ENCODE measurements around the gene RNF150.
A peak's percentile ranks its signal among the peaks of the same experiment; 100 is the strongest.
"Not testable (repeated sequence)": the region's sequence is repeated elsewhere in the genome, so short reads cannot be mapped to it uniquely, and the experiment has no call there.

The RNF150 gene

DNA sequence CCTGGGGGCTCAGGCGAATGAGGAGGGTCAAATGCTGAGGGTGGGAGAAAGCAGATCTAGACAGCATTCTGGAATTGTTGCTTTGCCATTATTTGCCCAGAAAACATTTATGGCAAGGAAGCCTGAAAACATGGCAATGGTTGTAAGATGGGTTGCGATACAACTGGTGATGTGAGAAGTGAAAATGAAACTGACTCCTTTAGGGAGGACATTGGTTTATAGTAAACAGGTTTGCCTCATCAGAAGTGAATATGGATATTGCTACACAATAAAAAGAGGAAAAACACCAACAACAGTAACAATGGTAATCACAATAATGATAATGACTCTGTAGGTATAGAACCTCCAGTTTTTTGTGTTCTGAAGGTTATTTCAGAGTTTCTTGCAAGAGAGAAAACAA is 270.1 kb downstream of the RNF150 start:
- no peak for DNase-seq (ENCODE audit: low read depth)

DNA sequence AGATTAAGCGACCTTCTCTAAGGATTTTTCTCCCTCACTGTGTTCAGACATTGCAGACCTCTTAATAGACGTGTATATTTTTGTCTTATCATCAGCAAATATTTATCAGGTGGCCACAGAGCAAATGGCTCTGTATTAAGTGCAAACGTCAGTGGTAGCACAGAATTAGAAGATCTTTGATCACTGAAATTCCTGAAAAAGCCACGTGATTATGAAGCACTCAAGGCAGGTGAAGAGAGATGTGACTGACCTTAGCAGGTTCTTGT is 271.2 kb downstream of the RNF150 start:
- no peak for DNase-seq (ENCODE audit: low read depth)

- peak; percentile 20 for DNase-seq (ENCODE audit: low read depth)
Measured at GRCh38 chr4:140861359-140862176, 271.7 kb downstream of the RNF150 start.

DNA sequence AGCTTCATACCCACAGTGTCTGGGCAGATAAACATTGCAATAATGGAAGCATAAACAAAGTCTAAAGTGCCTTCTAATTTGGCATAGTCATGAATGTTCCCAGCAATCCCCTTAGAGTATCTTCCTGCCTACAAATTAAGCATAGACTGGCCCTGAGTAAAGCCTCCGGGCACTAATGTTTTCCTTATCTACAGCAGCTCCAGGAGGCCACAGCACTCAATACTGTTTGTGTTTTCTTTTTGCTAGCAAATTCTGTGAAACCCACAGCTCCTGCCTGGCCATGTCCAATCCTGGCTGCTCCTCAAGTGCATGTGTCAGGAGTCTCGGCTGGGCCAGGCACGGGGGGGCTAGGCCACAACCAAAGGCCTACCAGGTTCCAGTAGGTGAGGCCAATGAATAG is 274.4 kb downstream of the RNF150 start:
- no peak for DNase-seq (ENCODE audit: low read depth)

DNA sequence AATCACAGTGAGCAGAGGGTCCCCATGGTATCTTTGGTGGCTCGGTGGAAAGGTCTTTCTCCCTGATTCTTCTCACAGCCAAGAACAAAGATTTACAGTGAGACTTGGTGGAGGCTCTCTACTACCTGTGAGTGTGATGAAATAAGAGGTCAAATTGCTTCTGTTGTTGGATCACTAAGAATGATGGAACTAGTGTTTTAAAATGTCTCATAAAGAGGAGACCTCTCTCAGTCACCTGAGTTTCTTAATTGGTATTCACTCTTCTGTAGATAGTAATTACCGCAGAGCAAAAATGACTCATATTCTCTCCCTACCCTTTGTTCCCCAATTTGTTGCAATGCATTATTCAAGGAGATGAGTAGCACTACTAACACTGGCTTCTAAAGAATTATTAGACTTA is 276.2 kb downstream of the RNF150 start:
- DNase-seq (ENCODE audit: low read depth): no peak

DNA sequence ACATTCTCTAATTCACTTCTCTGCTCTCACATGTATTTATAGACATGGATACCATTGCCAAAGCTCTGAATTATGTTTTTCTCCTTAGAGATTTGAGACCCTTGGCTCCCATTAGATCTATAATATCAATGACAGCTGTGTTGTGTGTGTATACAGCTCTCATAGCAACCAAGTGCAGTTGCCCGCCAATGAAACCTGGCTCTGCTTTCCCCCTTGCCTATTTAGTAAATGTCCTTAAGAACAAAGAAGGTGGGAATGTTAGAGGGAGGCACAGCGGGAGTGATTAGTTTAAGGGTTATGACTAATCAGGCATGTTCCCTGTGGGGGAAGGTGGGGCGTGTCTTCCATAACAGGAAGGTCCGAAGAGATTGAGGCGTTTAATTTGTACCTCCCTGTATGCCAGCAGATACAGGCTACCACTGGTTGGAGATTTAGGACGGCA is 276.6 kb downstream of the RNF150 start:
- no peak for DNase-seq (ENCODE audit: low read depth)

GRCh38 chr4:140854168-140854567 is 279.1 kb downstream of the RNF150 start:
- DNase-seq (ENCODE audit: low read depth): no peak

DNA sequence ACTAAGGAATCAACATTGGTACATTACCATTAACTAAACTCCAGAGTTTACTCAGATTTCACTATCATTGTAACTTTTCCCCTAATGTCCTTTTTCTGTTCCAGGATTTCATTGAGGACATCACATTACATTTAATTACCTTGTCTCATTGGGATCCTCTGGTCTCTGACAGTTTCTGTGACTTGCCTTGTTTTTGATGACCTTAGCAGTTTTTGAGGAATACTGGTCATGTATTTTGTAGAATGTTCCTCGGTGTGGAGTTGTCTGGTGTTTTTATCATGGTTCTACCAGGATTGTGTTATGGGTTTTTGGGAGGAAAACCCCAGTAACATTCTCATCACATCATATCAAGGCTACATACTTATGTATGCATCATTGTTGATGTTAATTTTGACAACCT is 281.5 kb downstream of the RNF150 start:
- no peak for DNase-seq (ENCODE audit: low read depth)

DNA sequence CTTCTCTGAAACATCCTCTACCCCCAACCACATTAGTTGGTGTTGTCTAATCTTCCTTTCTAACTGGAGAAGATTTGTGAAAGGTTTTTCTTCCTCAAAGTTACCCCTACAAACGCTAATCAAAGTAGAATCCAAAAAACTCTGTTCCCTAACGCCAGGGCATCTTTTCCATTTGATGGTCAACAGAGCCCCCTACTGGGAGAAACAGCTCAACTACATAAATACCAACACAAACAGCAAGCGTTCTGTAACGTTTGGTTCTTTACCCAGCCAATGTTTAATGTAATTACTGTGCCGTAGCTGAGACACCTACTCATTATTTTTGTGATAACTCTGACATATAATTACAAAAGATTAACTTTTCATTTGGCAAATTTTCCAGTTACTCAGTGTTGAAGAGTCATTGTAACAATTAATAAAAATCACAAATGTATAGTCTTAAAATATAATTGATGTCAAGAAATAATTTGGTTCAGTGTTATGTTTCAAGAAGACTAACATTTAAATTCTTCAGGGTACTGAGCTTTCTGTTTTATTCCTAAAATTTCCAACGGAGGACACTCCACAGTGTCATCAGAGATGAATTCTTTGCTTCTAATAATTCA is 282.1 kb downstream of the RNF150 start:
- DNase-seq (ENCODE audit: low read depth): no peak

GRCh38 chr4:140849526-140849925 is 283.7 kb downstream of the RNF150 start:
- no peak for DNase-seq (ENCODE audit: low read depth)

GRCh38 chr4:140846736-140847135 is 286.5 kb downstream of the RNF150 start:
- DNase-seq (ENCODE audit: low read depth): no peak

GRCh38 chr4:140844061-140844460 is 289.2 kb downstream of the RNF150 start:
- no peak for DNase-seq (ENCODE audit: low read depth)

DNA sequence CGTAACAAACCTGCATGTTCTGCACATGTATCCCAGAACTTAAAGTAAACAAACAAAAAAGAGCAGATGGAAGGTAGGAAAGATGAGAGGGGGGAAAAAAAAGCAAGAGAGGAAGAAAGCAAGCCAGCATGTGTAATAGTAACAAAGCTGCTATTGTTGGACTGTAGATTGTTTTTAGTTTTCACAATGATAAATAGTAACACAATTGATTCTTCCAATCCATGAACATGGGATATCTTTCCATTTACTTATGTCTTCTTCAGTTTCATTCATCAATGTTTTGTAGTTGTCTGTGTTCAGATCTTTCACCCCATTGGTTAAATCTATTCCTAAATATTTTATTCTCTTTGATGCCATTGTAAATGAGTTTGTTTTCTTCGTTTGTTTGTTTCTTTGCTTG is 292.1 kb downstream of the RNF150 start:
- no peak for DNase-seq (ENCODE audit: low read depth)

- no peak for DNase-seq (ENCODE audit: low read depth)
Measured at GRCh38 chr4:140839888-140840790, 293.1 kb downstream of the RNF150 start.

- no peak for DNase-seq (ENCODE audit: low read depth)
Measured at GRCh38 chr4:140839406-140839805, 293.9 kb downstream of the RNF150 start.

GRCh38 chr4:140837736-140838135 is 295.5 kb downstream of the RNF150 start:
- no peak for DNase-seq (ENCODE audit: low read depth)

DNA sequence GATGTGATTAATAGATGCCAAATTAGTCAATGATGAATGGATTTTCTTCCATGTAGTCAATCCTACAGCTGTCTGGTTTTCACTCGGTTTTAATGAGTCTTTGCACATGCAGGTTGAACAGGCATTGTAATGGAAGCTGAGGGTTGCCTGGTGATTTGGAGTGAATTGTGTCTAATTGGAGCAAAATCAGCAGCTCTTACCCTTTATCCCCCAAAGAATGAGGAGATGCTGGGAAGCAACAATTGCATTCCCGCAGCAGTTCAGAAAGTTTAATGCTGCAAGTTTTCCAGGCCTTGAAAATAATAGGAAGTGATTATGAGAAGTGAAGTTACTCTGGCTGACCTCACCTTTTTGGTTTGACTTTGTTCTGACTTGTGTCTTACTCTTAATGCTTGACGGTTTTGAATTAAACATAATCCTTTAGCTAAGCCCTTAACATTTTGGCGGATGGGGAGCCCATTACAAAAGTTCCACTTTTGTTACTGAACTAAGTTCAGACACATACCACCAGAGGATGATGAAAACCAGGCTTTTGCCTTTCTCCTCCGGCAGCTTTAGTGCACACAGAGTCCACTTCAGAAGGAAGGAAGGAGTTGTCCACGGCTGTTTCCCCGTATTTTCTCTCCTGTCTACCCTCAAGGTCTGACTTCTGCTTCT is 298.3 kb downstream of the RNF150 start:
- no peak for DNase-seq (ENCODE audit: low read depth)

DNA sequence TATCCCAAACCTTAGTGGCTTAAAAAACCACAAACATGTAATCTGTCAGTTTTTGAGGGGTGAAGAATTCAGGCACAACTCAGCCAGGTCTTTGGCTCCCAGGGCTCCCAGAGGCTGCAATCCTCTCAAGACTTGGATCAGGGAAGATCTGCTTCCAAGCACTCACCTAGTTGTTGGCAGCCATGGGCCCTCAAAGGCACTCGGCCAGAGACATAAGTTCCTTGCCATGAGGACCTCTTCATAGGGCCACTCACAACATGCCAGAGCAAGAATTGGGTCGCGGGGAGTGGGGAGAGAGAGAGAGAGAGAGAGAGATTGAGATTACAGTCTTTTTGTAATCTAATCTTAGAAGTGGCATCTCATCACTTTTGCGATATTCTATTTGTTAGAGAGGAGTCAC is 300.0 kb downstream of the RNF150 start:
- no peak for DNase-seq (ENCODE audit: low read depth)

DNA sequence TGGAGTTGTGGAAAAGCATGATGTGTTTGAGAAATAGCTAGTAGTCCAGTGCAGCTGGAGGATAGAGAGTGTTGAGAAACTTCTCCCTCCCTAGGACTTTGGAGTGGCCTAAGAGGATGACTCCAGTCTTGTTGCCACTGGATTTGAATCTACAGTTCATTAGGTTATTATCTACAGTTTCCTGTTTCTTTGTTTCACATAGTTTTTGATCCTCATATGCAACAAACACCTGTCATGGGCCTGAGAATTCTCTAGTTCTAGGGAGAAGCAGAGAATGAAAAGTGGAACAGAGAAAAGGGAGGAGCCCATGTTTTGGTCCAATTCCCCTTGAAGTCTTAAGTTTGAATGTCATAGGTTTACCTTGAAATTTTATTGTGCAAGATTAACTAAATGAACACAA is 303.4 kb downstream of the RNF150 start:
- DNase-seq (ENCODE audit: low read depth): no peak

GRCh38 chr4:140826701-140827027 is 306.6 kb downstream of the RNF150 start:
- DNase-seq (ENCODE audit: low read depth): no peak

- DNase-seq (ENCODE audit: low read depth): not testable (repeated sequence)
Measured at GRCh38 chr4:140820520-140820919, 312.7 kb downstream of the RNF150 start.

DNA sequence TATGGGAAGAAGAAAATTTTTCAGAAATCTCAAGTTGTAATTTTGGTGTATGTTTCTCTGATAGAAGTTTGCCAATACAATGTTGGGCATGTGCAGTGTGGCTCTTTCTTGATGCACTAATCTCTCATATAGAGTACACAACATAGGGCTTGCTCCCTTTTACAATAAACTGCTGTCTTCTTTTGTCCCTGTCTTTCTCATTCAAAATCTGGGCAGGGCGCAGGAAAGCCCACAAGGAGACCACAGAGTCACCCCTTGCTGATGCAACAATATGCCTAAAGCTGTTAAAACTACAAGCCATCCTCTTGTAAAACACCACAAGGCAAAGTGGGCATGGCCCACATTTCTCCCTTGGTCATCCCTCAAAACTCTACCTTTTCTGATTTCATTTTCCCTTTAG is 313.7 kb downstream of the RNF150 start:
- no peak for DNase-seq (ENCODE audit: low read depth)

DNA sequence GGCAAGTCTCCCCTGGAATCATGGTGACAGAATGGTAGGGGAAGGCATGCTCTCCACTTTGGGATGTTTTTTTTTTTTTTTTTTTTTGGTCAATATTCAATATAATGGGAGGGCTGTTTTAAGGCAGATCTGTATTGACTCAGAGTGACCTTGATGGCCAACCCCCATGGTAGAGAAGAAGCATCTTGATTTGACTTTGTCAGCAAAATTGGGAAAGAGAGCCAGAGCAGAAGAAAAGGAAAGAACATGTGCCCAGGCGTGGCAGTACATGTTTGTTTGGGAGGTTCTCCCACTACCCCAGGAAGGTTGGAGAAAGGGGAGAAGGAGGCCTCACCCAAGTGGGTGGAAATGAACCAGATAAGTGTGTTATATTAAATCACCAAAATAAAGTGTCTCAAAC is 314.8 kb downstream of the RNF150 start:
- DNase-seq (ENCODE audit: low read depth): no peak

Measured in activated T-cell treated with anti-CD3 and anti-CD28 coated beads for 48 hours (primary cell).